HG03575 (cell line): ENCODE results near the gene PLEKHG2.

Experiments used
- ATAC-seq: cut with Tn5 transposase; IDR thresholded peaks from one replicate; pipeline ENCODE4 v1.9.1; 2021; ENCODE audit not compliant: unreplicated experiment, insufficient number of reproducible peaks, low FRiP score; ENCODE audit errors: extremely low read depth

PLEKHG2 gene

DNA sequence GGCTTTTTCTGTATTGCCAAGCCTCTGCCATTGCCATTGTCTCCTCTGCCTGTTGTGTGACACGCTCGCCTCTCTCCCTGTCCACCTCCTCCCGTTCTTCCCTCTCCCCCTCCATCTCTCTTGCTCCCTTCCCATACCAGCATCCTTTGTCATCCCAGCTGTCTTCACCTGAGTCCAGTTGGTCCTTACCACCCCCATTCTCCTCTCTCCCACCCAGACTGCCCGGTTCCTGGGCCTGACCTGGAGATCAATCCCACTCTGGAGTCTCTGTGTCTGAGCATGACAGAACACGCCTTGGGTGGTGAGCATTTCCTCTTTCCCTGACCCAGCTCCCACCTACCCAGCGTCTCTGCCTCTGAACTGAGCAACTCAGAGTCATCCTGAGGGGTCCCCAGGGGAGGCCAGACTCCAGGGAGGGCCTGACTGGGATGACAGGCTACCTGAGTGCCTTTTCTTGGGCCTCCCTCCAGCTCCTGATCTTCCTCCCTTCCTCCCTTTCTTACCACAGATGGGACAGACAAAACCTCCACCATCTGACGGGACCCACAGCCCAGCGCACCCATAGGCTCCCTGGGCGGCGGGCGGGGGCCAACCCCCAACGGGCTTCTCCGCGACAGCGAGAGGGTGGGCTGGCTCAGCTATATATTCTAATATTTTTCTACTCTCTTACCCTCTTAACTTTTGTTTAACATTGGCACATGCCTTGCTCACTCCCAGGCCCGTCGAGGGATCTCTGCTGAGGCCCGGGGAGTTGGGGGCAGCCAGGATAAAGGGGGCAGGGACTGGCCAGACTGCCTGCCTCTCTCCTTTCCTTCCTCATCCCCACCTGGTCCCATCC lies 29.3 kb upstream of the PLEKHG2 start:
- no peak for ATAC-seq

DNA sequence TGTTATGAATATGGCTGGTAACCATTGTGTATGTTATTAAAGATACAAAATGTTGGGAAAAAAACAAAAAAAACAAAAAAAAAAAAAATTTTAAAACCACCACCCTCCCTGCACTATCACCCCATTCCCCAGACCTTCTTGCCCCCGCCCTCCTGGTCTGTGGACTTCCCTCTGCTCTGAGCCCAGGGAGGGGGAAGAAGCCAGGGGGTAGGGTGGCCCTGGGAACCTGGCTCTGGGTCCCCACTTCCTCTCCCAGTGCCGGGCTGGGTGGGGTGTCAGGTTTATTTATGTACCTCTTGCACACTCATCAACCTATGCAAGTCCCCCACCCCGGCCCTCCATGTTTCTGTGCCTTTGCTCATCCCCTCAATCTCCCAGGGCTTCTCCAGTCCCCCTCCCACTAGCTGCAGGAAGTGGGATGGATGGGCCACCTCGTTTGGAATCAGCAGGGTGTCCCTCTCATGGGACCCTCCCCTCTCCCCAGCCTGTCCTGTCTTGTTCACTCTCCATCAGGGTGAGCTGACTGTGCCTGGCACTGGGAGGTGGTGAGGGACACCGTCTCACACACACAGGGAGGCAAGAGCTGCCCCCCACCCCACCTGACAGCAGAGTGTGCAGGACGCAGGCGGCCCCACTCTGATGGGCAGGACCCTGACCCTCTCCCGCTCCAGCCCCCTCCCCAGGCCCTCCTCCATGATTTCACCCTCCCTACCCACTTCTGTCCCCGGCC lies 27.5 kb upstream of the PLEKHG2 start:
- no peak for ATAC-seq

DNA sequence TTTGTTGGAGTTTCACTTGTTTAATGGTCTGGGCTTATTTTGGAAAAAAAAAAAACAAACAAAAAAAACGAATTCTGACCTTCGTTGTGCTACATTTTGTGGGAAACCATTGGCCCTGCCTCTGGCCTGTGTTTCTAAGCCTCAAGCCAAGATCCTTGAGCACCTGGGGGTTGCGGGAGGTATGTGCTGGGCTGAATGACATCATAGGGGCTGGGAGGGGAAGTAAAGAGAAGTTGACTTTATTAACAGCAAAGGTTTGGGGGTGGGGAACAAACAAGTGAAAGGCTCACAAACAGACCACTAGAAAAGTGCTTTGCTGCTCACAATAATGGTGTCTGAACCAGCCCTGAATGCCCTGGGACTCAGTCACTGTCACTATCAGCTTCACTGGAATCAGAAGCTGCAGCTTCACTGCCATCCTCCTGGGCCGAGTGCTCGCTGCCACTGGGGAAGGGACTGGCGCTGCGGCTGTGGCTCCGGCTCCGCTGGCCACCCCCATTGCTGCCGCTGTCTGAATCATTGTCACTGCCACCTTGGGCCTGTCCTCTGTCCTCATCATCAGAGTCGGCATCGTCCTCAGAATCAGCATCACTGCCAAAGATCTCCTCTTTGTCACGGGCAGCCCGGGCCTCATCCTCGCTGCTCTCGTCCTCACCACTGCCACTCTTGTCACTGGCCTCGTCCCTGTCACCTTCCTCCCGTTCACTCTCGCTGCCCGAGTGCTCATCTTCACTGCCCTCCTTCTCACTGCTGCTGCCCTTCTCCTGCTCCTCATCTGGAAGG lies 26.6 kb upstream of the PLEKHG2 start:
- no peak for ATAC-seq

DNA sequence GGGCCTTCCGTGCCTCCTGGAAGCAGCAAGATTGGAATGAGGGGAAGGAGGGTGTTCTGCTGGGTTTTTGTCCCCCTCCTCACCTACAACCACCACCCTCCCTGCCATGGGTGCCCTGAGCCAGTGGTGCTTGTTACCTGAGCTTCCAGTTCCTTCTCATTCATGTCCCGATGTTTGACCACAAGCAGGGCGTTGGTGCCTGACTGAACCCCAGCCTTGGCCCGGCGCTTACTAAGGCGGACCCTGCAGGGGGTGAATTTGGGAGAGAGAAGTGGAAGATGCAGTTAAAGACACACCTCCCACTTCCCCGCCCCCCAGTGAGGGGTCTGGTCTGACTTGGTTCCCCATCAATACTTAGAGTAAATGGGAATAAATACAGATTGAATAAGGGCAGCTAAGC lies 25.9 kb upstream of the PLEKHG2 start:
- no peak for ATAC-seq

DNA sequence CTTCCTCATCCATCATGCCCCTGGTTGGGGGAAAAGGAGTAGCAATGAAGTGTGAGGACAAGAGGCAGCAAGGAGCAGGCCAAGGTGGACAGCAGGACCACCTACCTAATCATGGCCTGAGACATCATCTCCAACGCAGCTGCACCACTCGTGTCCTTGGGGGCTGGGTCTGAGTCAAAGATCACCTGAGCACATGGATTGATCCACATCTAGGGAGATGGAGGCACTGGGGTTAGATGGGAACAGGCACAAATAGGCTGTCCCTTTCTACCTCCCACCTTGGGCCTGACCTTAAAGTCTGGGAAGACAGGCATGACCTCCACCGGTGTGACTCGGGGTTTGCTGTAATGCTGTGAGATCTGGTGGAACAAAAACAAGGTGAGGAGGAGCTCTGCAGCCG lies 23.8 kb upstream of the PLEKHG2 start:
- no peak for ATAC-seq

DNA sequence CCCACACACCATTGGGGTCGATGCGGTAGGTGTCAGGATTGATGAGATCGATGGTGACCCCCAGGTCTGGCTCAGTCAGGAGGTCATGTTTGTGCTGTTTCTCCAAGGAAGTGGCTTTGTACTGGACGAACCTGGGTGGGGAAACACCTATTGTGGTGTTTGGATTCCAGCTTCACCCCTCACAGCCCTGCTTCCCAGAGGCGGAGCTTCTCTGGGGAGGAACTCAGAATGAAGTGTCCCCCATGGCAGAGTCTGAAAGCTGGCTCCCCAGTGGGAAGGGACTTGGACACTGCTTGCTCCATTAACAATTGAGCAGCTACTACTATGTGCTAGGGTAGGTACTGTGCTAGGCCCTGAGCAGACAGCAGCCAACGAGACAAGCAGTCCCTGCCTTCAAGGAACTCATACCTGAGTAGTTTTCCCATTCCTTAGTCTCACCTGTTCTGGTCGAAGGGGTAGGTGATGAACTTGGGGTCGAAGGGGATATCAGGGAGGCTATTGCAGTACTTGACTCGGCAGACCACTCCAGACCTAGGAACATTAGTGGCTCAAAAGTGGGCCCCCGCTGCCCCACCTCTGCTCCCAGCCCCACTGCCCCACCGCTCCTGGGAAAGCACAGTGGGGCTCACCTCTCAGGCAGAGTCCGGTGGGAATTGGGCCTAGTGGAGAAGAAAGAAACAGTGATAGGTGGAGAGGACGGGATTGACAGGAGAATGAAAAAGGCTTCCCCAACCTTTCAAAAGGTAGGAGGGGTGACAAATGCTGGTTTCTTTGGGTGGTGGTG lies 22.6 kb upstream of the PLEKHG2 start:
- ATAC-seq = no peak

DNA sequence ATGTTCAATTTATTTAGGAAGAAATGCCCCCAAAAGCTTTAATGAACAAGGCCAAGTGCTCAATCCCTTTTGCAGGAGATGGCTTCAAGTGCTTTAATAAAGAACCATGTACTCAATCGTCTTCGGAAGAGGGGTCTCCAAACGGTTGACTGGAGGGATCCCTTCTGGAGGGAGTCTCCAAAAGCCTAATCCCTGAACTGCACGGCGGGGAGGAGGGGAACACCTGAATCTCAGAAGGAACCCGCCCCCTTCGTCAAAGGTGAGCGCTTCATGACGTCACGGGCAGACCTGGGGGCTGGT lies 22.1 kb upstream of the PLEKHG2 start:
- no peak for ATAC-seq

DNA sequence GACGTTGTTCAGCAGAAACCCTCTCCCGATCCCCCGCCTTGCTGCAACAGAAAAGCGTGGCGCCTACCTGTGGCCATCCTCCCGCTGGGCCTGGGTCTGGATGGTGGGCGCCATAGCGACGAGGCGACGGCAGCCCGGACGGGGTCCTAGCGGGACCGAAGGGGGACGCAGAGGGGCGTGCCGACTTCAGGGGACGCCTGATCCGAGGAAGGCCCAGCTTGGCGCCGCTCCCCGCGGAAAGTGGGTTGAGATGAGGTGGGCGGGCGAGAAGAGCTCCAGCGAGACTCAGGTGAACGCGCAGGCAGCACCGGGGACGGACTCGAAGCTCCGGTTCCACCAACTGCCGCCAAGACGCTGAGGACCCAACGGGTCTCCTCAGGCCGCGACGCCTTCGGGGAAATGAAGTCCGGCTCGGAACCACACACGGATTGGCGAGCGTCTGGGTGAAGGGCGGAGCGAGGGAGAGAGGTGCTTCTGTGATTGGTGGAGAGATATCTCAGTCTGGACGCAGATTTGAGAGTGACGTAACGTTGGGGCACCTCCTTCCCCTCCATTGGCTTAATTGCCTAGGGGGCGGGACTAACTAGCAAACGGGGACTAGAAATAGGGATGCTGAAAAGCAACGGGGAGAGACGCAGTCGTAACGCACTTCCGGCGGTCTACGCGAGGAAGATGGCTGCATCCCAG lies 21.6 kb upstream of the PLEKHG2 start, which contains the start of the genes MED29 and PAF1:
TSS of gene MED29 (plus strand) at position 628 of the 687 bp plus-strand sequence. CDS start at position 673, 45 bp downstream.
TSS of gene PAF1 (minus strand) at position 356 of the 687 bp plus-strand sequence. CDS start at position 114, 242 bp downstream.
- ATAC-seq = peak; percentile 80

DNA sequence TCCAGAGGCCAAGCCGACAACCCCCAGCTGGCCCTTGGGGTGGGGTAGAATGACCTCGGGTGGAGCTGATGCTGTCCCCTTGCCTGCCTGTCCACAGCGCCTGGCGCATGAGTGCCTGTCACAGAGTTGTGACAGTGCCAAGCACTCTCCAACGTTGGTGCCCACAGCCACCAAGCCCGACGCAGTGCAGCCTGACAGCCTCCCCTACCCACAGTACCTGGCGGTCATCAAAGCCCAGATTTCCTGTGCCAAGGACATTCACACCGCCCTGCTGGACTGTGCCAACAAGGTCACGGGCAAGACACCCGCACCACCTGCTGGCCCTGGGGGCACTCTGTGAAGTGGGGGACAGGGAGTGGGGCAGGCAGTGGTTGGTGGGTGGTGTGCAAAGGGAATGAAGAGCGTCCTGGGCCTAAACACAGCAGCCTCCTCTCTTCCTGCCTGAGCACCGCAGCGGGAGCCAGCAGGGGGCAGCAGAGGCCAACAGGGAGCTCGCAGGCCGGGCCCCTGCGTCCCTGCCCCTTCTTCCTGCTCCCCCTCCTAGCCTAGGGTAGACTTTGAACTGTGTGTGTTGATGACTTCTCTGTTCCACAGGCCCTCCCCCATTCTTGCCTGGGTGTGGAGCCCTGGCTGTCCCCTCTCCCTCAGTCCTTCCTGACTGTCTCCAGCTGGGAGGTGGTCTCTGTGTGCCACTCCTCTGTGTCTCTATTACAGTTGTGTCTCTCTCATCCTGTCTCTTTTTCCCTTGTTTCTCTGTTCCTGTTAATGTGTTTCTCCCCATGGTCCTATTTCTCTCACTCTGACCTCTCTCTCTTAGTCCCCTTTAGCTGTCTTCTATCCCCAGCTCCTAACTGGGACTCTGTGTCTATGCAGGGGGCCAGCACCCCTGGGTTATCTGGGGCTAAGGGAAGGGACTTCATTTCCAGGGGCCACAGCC lies 14.8 kb upstream of the PLEKHG2 start:
- ATAC-seq = no peak

DNA sequence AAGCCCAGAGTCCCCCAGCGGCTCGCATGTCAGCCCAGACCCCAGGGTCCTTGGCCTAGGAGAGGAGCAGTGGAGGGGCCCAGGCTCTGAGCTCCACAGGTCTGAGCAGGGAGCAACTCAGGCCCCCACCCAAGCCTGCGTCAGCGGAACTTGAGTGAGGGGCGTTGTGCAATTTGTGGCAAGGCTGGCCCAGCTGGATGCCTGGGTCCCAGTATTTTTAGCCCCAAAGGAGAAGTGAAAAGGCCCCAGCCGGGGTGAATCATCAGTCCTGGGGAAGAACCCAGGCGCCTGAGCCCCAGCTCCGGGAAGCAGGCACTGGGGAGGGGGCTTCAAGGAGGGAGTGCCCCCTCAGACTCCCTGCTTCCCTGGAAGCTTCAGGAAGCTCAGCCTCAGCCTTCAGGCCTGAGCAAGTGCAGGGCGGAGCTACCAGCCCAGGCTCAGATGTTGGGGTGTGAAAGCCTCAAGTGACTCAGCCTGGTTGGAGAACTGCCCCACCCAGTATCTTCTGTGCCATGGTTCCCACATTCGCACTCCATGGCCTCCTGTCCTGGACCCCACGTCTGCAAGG lies 14.1 kb upstream of the PLEKHG2 start:
- no peak for ATAC-seq

DNA sequence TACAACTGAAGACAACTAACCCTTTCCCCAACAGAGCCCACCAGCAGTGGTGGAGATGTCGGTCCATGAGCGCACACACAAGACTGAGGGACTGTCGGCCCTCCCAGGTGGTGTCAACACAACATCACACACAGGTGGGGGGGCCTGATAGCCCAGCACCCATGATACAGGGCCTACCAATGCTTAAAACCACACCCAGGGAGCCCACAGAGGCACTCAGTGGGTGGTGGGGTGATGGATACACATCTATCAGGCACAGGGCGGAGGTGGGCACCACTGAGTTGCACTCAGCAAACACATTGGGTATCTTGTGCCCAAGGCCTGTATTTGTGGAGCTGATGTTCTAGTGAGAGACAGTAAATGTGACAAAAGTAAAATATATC lies 12.8 kb upstream of the PLEKHG2 start:
- no peak for ATAC-seq

DNA sequence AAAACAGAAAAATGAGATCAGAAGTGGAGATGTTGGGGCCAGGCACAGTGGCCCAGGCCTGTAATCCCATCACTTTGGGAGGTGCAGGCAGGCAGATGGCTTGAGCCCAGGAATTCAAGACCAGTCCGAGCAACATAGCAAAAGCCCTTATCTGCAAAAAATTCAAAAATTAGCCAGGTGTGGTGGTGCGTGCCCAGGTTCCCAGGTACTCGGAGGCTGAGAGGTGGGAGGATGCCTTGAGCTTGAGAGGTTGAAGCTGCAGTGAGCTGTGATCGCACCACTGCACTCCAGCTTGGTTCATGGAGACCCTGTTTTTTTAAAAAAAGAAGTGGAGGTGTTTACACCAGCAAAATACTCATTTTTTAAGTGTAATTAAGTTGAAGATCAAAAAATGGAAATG lies 12.4 kb upstream of the PLEKHG2 start:
- no peak for ATAC-seq

DNA sequence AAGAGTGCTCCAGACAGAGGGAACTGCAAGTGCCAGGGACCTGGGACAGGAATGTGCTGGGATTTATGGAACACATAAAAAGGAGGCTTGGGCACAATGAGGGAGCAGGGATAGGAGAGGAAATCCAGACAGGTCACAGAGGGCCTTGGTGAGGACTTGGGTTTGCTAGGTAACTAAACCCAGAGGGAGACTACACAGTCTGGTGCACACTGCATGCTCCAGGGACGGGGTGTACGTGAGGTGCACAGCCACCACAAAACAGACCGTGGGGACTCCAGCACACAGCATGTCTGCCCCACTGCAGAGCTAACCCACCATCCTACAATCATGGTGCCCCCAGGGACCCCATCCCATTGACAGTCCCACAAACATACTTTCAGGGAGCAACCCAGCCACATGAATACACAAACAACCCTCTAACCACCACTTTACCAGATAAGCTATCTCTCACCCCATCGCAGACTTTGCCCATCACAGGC lies 11.4 kb upstream of the PLEKHG2 start:
- no peak for ATAC-seq

DNA sequence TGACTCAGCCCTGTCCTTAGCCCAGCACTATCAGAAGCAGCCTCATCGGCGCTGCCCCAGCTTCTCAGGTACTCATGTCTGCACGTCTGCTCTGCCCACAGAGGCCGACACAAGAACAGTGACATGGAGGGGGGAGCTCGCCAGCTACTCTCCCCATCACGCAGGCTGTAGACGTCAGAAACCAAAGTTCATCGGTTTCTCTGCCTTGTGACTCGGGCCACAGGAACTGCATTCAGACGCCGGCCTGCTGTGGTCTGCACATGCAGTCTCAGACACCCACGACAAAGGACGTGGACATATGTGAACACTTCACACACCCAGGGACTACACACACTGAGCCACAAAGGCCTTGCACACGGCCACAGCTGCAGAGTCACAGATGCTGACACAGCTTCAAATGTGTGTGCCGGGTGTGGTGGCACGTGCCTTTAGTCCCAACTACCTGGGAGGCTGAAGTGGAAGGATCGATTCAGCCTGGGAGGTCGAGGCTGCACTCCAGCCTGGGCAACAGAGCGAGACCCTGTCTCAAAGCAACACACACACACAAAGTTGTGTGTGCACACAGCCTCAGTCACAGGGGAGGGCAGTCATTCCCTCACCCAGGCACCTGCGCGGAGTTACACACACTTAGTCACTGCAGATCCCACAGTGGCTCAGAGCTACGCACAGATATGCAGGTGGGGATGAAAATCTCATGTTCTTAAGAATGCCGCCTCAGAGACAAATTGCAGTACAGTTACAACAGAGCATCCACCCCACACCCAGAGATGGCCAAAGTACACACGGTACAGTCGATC lies 10.7 kb upstream of the PLEKHG2 start:
- no peak for ATAC-seq

DNA sequence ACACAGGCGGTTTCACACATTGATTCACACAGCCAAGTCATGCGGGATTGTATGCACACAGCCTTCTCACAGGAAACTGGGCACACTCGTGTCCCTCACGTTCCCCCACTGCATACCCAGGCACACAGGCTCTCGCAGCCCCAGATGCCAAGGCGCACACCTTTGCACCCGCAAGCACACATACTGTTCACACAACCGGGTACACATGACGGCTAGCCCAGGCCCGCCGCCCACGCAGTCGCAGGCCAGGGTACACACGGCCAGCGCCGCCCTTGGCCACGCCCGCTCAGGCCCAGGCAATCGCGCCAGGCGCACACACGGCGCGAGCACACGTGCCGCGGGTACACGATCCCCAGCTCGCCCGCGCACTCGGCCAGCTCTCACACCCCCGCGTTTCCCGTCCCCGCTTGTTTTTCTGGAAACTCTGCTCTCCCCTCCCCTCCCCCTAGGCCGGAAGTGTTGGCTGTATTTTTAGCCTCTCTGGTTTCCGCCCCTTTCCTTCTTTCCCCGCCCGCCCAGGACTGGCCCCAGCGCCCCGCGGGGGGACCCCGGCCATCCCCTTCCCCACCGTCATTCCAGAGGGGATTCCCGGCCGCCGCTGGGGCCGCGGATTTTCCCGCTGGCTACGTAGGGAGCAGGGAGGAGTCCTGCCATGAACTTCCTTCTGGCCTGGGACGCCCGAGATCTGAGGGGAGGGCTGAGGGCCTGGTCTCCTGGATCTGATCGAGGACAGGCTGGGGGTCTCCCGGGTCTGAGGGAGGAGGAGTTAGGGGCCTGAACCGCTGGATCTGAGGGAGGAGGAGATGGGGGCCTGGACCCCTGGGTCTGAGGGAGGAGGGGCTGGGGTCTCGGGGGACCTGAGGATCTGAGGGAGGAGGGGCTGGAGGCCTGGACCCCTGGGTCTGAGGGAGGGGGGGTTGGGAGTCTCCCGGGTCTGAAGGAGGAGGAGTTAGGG lies 9.8 kb upstream of the PLEKHG2 start:
- ATAC-seq = no peak
